Activated naive CD8-positive, alpha-beta T cell treated with anti-CD3 and anti-CD28 coated beads, Interleukin-2, amount 10 ng/mL, durations not matched to agents 7 days and 5 days (primary cell): ENCODE data around the gene LRRC75B. TPM values are rescaled to one million over a fixed set of nuclear protein-coding genes. Genes with fewer than 3 reads are reported as not detected.
"Not testable (repeated sequence)": the region's sequence is repeated elsewhere in the genome, so short reads cannot be mapped to it uniquely, and the experiment has no call there.

Source experiments
- ATAC-seq: fragments of 150-1000 bp; cut with Tn5 transposase; one replicate; pipeline ENCODE4 v1.10.0; 2021; ENCODE audit warnings: low read depth, moderate library complexity
- POLR2A ChIA-PET: fragments of 350-600 bp; sonication (Branson Sonifier 250); formaldehyde crosslinking; loops from one replicate; lab custom pipeline; 2021; ENCODE audit warnings: antibody characterized with exemption; lab: Charles Lee
- DNase-seq: peaks from one replicate; pipeline ENCODE4 v3.0.0; 2021
- H3K27ac Mint-ChIP-seq: one replicate; pipeline ENCODE4 v1.8.0; 2022; ENCODE audit warnings: mild to moderate bottlenecking, mixed read lengths
- H3K27me3 Mint-ChIP-seq: one replicate; pipeline ENCODE4 v1.8.0; 2022; ENCODE audit warnings: mild to moderate bottlenecking, moderate library complexity, mixed read lengths
- H3K36me3 Mint-ChIP-seq: one replicate; pipeline ENCODE4 v1.8.0; 2021; ENCODE audit warnings: mild to moderate bottlenecking, mixed read lengths
- H3K4me1 Mint-ChIP-seq: one replicate; pipeline ENCODE4 v1.8.0; 2021; ENCODE audit warnings: mixed read lengths
- H3K4me3 Mint-ChIP-seq: one replicate; pipeline ENCODE4 v1.8.0; 2022; ENCODE audit warnings: mild to moderate bottlenecking, moderate library complexity, mixed read lengths
- H3K9me3 Mint-ChIP-seq: one replicate; pipeline ENCODE4 v1.8.0; 2021; ENCODE audit warnings: mixed read lengths
- total RNA-seq, 2 experiments: library from RNA; stranded (reverse); gene quantifications; one replicate each; pipeline ENCODE4 v1.2.3, GENCODE V29; 2021

Gene LRRC75B
- total RNA-seq, 2 experiments from 2014 or later: 2.2 to 3.2 TPM

DNA sequence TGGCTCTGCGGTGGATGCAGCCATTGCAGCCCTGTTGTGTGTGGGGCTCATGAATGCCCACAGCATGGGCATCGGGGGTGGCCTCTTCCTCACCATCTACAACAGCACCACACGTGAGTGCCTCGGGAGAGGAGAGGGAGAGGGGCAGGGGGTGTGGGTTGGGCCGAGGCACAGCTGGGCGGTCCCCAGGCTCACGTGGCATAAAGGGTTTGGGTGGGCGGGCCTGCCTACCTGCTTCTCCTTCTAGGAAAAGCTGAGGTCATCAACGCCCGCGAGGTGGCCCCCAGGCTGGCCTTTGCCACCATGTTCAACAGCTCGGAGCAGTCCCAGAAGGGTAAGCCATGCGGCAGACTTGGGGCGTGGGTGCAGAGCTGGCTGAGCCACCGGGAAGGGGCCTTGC, 21.9 kb upstream of the LRRC75B start:
- H3K27me3 Mint-ChIP-seq, H3K4me1 Mint-ChIP-seq, POLR2A ChIA-PET: not testable (repeated sequence)

DNA sequence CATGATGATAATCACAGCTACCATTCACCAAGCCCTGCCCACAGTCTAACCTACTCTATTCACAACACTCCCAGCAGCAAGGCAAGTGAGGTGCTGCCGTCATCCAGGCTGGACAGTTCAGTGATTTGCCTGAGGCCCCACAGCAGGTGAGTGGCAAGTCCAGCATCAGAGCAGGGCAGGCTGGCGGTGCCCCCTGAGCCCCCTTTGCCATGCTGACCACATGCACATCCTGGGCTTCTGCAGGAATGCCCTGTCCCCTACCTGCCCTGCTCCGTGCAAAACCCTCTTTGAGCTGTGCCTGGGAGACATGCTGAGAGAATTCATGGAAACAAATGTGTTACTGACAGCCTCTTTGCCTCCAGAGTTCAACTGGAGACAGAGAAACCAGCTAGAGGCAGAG, 17.0 kb upstream of the LRRC75B start:
- H3K27ac Mint-ChIP-seq, H3K36me3 Mint-ChIP-seq, H3K4me3 Mint-ChIP-seq, POLR2A ChIA-PET, H3K27me3 Mint-ChIP-seq, H3K9me3 Mint-ChIP-seq, ATAC-seq, DNase-seq: not testable (repeated sequence)
- H3K4me1 Mint-ChIP-seq: peaks cover 11% of the 10 kb centered on the region

More for the DNA sequence above, 21.9 kb upstream of the LRRC75B start:
- H3K4me3 Mint-ChIP-seq, H3K9me3 Mint-ChIP-seq, H3K36me3 Mint-ChIP-seq, ATAC-seq, H3K27ac Mint-ChIP-seq, DNase-seq: not testable (repeated sequence)

DNA sequence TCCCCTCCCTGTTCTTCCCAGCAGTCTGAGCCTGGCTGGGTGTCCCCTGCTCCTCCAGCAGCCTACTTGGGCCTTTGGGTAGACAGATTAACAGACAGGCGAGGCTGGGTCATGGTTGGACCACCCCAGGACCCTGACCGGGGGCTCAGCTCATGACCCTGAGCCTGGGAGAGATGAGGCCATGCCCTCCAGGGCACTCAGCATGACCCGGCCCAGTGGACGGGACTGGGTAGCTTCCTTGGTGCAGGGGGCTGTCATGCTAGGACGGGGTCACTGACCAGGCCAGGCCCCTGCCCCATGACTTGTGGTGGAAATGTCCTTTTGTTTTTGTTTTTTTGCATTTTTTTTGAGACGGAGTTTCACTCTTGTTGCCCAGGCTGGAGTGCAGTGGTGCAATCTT, 15.5 kb upstream of the LRRC75B start:
- POLR2A ChIA-PET, H3K36me3 Mint-ChIP-seq, ATAC-seq, H3K9me3 Mint-ChIP-seq, H3K27me3 Mint-ChIP-seq, DNase-seq: not testable (repeated sequence)
- Mint-ChIP-seq H3K27ac (peak overlapping the region; percentile 97), H3K4me1 (peaks cover 21% of the 10 kb centered on the region), H3K4me3 (peak overlapping the region; percentile 94)

DNA sequence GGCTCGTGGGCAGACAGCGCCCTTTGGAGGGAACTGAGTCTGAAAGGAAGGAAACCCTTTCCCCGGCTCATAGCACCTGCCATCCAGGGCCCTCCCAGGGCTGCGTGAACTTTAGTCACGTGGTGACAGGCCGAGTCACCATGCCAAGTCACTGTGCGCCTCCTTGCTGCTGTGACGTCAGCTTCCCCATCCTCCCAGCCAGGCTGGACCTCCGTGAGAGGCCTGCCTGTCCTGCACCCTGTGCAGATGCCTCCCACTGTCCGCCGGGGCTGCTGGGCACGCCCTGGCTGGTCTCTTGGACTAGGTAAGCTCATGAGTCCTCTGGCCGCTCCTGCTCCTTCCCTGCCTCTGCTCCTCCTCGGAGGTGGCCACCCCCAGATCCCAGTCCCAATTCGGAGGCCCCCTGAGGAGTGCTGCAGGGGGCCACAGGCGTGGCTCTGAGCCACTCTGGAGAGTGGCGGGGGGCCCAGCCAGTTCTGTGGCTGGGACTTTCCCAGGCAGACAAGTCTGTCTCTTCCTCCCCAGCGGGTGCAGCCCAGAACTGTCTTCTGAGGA, 14.6 kb upstream of the LRRC75B start:
- H3K36me3 Mint-ChIP-seq, POLR2A ChIA-PET, H3K9me3 Mint-ChIP-seq, H3K27me3 Mint-ChIP-seq: not testable (repeated sequence)
- H3K4me3 Mint-ChIP-seq: peak overlapping the region; percentile 94
- H3K27ac Mint-ChIP-seq: peak overlapping the region; percentile 97
- DNase-seq (peak; percentile 57), ATAC-seq (peak; percentile 51)
- peaks cover 25% of the 10 kb centered on the region for H3K4me1 Mint-ChIP-seq

DNA sequence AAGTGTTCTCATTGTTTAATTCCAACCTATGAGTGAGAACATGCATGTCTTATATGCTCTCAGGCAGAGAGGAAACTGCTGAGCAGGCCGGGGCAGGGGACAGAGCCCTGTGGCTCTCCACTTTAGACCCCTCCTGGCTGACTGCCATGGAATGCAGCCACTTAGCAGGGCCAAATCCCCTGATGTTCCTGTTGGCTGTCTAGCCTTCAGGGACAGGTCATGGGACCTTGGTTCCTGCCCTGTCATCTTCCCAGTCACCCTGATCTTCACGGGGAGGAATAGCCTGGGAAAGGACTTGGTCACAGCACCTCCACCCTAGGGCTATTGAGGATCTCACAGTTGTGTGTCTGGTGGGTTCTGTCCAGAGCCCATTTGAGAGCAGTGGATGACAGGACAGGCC, 13.5 kb upstream of the LRRC75B start:
- POLR2A ChIA-PET, ATAC-seq, H3K9me3 Mint-ChIP-seq, H3K27me3 Mint-ChIP-seq, DNase-seq, H3K36me3 Mint-ChIP-seq, H3K4me3 Mint-ChIP-seq: not testable (repeated sequence)
- Mint-ChIP-seq H3K4me1 (peaks cover 27% of the 10 kb centered on the region), H3K27ac (peak overlapping the region; percentile 38)

DNA sequence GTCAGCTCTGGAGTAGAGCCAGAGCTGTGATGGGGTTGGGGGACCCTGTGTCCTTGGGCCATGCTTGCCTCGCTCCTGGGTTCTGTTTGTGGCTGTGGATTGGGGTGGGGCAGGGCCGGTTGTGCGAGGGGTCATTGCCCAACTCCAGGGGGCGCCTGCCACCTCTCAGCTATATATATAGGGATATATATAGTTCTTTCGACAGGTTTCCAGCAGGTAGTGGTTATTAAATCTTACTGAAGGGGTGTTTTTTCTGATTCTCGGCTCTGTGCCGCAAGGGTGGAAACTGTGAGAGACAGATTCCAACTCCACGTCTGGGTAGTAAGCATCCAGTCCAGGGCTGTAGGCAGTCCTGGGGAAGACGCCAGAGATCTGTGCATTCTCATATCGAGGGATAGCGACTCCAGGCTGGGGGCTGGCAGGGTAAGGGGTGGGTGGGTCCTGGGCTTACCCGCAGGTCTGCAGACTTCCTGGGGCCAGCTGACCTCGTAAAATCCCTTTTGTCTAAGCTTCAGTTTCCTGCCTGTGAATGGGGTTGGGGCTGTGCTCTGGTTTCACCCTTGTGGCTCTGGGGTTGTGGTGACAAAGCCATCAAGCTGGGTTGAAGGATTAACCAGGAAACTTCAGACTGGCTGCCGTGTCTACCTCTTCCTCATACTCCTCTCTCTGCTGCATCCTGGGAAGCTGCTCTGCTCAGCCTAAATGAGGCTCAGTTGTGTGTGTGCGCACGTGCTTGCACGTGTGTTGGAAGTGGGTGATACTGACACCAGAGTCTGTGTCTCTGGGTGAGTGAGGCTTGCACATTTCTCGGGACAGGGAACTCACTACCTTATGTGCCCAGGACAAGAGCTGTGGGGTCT, 11.1 kb upstream of the LRRC75B start:
- POLR2A ChIA-PET: interaction anchor here (1.0 kb wide), 1 partner anchor 462 kb away, joined by 3 read pairs; no protein-coding TSS in a partner anchor
- peaks cover 26% of the 10 kb centered on the region for H3K4me1 Mint-ChIP-seq
- H3K27ac Mint-ChIP-seq: peak overlapping the region; percentile 89
- peak overlapping the region; percentile 67 for H3K4me3 Mint-ChIP-seq
- H3K36me3 Mint-ChIP-seq, H3K9me3 Mint-ChIP-seq, H3K27me3 Mint-ChIP-seq: not testable (repeated sequence)
- DNase-seq: peak; percentile 60
- peak; percentile 57 for ATAC-seq

DNA sequence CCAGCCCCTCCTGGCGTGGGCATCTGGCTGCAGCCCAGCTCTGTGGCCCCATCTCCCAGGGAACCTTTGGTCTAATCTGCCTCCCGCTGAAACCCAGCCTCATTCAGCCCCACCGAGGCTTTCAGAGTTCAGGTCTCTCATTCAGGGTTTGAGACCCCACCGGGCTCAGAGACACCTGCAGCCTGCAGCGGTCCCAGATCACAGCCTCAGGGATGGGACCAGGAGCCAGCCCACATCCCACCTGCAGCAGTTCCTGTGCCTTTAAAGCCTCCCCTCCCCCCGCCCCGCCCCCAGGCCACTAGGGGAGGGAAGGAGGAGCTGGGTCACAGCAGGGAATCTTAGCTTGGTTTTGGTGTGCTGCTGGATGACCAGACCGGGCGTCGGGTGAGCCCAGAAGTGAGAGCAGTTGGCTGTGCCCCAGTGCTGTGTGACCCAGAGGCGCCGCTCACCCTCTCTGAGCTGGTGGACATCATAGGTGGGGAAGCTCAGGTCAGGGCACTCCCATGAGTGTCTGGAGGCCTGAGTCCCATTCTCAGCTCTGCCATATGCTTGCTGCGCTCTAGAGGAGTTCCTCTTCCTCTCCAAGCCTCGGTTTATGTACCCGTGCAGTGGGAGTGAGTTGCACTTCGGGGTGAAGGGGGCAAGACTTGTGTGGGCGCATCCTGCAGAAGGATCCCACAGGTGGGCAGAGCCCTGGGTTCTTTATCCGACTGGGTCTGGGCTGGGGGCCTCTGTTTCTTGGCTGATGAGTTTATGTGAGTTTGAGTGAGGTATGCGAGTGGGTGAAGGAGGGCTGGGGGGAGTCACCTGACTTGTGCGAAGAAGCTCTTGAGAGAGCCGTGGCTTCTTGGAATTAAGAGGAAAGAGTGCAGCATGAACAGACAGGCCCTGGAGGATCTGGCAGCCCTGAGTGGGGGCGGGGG, 10.2 kb upstream of the LRRC75B start, which contains the start of gene GGT1:
TSS of gene GGT1 (plus strand) at position 347 of the 923 bp plus-strand sequence. CDS start 7,889 bp downstream, outside the sequence.
- Mint-ChIP-seq H3K4me1 (peaks cover 26% of the 10 kb centered on the region), H3K27ac (peak within 1 kb of the TSS; percentile 89), H3K4me3 (peak within 1 kb of the TSS; percentile 67)
- not testable (repeated sequence) for H3K9me3 Mint-ChIP-seq, DNase-seq, H3K36me3 Mint-ChIP-seq, H3K27me3 Mint-ChIP-seq
- POLR2A ChIA-PET: interaction anchor here (1.0 kb wide), 1 partner anchor 463 kb away, joined by 3 read pairs; no protein-coding TSS in a partner anchor
- ATAC-seq: peak; percentile 3

DNA sequence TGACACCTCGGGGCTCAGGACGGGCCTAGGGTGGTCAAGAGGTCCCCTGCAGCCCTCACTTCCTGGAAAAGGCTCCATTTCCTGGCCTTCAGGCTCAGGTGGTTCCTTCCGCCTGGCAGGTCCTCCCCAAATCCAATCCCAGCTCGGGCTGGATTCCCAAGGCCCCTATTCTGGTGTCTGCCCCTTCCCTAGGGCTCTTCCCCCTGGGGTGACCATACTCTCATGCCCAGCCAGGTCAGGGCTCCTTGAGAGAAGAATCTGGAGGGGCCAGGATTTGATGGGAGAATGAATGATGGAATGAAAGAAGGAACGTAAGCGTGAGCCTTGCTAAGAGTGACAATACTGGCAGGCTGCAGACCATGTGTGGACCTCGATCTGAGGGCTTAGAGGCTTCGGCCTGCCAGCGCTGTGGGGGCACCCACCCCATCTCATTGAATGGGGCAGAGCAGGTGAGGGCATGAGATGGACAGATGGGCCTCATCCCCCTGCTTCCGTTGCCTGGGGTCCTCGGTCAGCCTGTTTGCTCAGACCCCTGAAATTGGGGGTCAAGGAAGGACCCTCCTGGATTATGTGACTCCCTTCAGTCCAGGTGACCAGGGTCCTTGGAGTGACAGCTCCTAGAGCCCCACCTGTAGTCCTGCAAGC, 9.4 kb upstream of the LRRC75B start:
- DNase-seq, H3K27me3 Mint-ChIP-seq, POLR2A ChIA-PET, H3K27ac Mint-ChIP-seq, ATAC-seq, H3K36me3 Mint-ChIP-seq, H3K9me3 Mint-ChIP-seq: not testable (repeated sequence)
- Mint-ChIP-seq H3K4me1 (peaks cover 25% of the 10 kb centered on the region), H3K4me3 (peak overlapping the region; percentile 28)

DNA sequence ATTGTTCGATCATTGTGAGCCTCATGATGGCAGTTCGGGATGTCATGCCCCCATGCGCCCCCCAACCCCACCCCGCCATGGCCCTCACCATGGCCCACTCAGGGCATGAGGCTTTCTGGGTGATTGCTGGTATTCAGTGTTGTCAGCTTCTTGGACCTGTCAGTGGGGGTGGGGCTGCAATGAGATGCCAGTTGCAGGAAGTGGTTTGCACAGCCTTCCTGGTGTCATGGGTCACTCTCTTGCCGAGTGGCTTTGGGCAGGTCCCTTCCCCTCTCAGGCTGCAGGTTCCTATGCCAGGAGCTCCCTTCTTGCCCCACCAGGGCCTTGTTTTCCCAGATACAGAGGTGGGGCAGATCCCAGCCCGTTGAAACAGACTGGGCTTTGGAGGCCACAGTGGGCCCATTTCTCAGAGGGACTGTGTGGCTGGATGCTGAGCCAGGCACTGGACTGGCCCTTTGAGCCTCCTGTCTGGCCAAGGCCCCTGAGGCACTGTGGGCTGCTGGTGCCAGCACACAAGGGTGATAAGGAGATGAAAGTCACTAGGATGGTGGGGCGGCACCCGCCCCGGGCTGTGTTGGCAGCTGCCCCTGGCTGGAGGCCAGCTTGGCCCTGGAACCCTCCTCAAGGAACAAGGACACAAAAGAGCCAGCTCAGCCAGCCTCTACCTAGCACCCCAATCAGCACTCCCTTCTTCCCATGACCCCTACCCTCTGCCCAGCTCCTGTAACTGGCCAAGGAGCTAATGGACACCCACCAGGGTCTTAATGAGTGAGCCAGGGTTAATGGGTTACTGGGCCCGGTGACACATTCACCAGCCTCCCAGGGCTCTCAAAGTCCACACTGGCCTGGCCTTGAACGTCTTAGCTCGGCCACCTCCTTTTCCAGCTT, 8.6 kb upstream of the LRRC75B start:
- DNase-seq (no peak), ATAC-seq (no peak)
- POLR2A ChIA-PET: no interaction called here
- Mint-ChIP-seq H3K4me1 (peaks cover 26% of the 10 kb centered on the region), H3K9me3 (no peaks in the 10 kb centered on the region), H3K27ac (peak overlapping the region; percentile 81), H3K27me3 (no peaks in the 10 kb centered on the region), H3K4me3 (peak overlapping the region; percentile 30), H3K36me3 (no peaks in the 10 kb centered on the region)

DNA sequence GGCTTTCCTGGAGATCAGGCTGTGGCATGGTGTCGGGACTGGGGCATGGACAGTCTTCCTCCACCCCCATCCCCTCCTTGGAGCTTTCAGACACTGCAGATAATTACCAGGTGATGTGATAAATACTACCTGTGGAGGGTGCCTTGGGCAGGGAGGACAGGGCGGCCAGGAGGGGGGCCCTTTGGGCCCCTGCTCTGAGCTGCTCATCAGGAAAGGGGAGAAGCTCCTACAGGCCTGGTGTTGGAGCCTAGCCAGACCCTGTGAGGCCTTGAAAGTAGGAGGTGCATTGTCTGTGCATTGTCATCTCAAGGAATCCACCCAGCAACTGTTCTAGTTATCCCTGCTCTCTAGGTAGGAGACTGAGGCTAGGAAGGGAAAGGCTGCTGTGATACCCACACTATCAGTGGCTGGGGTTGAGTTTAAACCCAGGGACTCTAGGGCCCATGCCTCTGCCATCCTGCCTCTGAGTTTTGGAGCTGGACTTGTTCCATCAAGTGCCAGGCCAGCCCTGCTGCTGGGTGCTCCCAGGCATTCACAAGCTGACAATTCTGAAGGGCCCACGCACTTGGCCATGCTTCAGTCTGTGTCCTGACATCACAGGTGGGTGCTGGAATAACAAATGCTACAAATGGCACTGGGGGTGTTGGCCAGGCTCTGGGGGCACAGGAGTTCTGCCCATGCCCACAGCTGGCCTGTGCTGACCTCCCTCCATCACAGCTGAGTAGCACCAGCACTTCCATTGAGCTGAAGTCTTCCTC, 7.3 kb upstream of the LRRC75B start:
- ATAC-seq, DNase-seq, H3K27me3 Mint-ChIP-seq, H3K36me3 Mint-ChIP-seq, H3K4me3 Mint-ChIP-seq, H3K9me3 Mint-ChIP-seq, H3K27ac Mint-ChIP-seq, POLR2A ChIA-PET: not testable (repeated sequence)
- H3K4me1 Mint-ChIP-seq: peaks cover 23% of the 10 kb centered on the region

DNA sequence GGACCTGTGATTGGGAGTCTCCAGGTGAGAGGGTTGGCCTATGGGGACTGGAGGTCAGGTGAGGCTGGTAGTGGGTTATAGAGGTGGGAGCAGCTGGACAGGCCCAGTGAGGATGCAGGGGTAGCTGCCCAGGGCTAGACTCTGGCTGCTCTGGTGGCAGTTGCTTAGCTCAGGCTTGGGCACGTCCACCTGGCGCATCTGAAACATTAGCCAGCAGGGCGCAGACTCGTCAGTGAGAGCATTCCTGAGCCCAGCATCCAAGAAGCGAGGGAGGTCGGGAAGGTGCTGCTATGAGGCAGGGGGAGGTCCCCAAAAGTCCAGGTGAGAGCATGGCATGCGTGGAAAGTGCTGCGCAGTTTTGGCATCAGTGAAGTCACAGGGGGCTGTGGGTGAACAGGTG, 6.6 kb upstream of the LRRC75B start:
- peaks cover 21% of the 10 kb centered on the region for H3K4me1 Mint-ChIP-seq
- H3K4me3 Mint-ChIP-seq: no peak overlapping the region
- no peaks in the 10 kb centered on the region for H3K27me3 Mint-ChIP-seq
- POLR2A ChIA-PET: no interaction called here
- ATAC-seq (no peak), DNase-seq (peak; percentile 22)
- H3K36me3 Mint-ChIP-seq: no peaks in the 10 kb centered on the region
- H3K27ac Mint-ChIP-seq: no peak overlapping the region
- H3K9me3 Mint-ChIP-seq: no peaks in the 10 kb centered on the region
